HepG2 (cell line): Measurements from ENCODE around the gene MYL4.

Experiments
- EP300 ChIP-seq, 3 experiments: sonication (generic) in 1 of 3; formaldehyde crosslinking in 1 of 3; IDR thresholded peaks; 2 replicates each; pipeline versions ENCODE4 v1.5.1 to v1.6.1; 2011 to 2020; ENCODE audit warnings: low read depth in 2 of 3, low read length in 2 of 3, borderline replicate concordance in 1 of 3, improper control_type of control experiment in 1 of 3, mild to moderate bottlenecking in 1 of 3, missing genetic modification reagents in 1 of 3, moderate library complexity in 1 of 3
- NCOA1 ChIP-seq: sonication (generic); formaldehyde crosslinking; IDR thresholded peaks from 2 replicates; pipeline ENCODE4 v1.9.0; 2021; ENCODE audit warnings: missing genetic modification reagents
- RNF2 ChIP-seq: fragments of 450-650 bp; conservative IDR thresholded peaks from 2 replicates; pipeline ENCODE4 v1.6.1; 2016; ENCODE audit warnings: low read depth
- ZNF331 ChIP-seq: sonication (generic); formaldehyde crosslinking; IDR thresholded peaks from 2 replicates; pipeline ENCODE4 v1.4.0; 2020; ENCODE audit warnings: missing genetic modification reagents
- TF ChIP-seq, protein P1 (sequence below): sonication (generic); formaldehyde crosslinking; IDR thresholded peaks from 2 replicates; pipeline ENCODE4 v1.5.0; 2020; ENCODE audit warnings: mild to moderate bottlenecking, missing genetic modification reagents, moderate library complexity

GRCh38 chr17:47244697-47245096 is 35.5 kb downstream of the MYL4 start:
- TF ChIP-seq ZNF331 (CRISPR knock-in tag) (no peak), NCOA1 (no peak), RNF2 (no peak), EP300 (IDR thresholded peaks at IDR 0.05; ENCODE audit: low read depth in 2 of 2, low read length in 2 of 2) (no peak), EP300 (CRISPR knock-in tag; IDR thresholded peaks at IDR 0.05; ENCODE audit: borderline replicate concordance) (no peak)
- TF ChIP-seq, protein P1, sequence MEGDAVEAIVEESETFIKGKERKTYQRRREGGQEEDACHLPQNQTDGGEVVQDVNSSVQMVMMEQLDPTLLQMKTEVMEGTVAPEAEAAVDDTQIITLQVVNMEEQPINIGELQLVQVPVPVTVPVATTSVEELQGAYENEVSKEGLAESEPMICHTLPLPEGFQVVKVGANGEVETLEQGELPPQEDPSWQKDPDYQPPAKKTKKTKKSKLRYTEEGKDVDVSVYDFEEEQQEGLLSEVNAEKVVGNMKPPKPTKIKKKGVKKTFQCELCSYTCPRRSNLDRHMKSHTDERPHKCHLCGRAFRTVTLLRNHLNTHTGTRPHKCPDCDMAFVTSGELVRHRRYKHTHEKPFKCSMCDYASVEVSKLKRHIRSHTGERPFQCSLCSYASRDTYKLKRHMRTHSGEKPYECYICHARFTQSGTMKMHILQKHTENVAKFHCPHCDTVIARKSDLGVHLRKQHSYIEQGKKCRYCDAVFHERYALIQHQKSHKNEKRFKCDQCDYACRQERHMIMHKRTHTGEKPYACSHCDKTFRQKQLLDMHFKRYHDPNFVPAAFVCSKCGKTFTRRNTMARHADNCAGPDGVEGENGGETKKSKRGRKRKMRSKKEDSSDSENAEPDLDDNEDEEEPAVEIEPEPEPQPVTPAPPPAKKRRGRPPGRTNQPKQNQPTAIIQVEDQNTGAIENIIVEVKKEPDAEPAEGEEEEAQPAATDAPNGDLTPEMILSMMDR (CRISPR knock-in tag): no peak
